Activated CD8-positive, alpha-beta memory T cell treated with anti-CD3 and anti-CD28 coated beads, Interleukin-2, amount 50 U/mL, for 1 hour (primary cell): ENCODE results near the gene CGNL1.

Experiments used
- DNase-seq: peaks from one replicate; pipeline ENCODE4 v3.0.0-alpha.2; 2020; ENCODE audit errors: extremely low read depth

Gene CGNL1

GRCh38 chr15:57387564-57388076 is 11.3 kb downstream of the CGNL1 start:
- DNase-seq: no peak

- no peak for DNase-seq
Measured at GRCh38 chr15:57388464-57388863, 12.2 kb downstream of the CGNL1 start.

GRCh38 chr15:57389991-57390390 is 13.7 kb downstream of the CGNL1 start:
- DNase-seq: no peak

- no peak for DNase-seq
Measured at GRCh38 chr15:57390583-57390982, 14.3 kb downstream of the CGNL1 start.

- DNase-seq: no peak
Measured at GRCh38 chr15:57391537-57391936, 15.2 kb downstream of the CGNL1 start.

GRCh38 chr15:57393061-57393460 is 16.8 kb downstream of the CGNL1 start:
- DNase-seq: no peak

GRCh38 chr15:57395292-57395691 is 19.0 kb downstream of the CGNL1 start:
- DNase-seq: no peak

- DNase-seq: no peak
Measured at GRCh38 chr15:57398336-57398735, 22.0 kb downstream of the CGNL1 start.

- DNase-seq: no peak
Measured at GRCh38 chr15:57401546-57401945, 25.2 kb downstream of the CGNL1 start.

- no peak for DNase-seq
Measured at GRCh38 chr15:57403017-57403416, 26.7 kb downstream of the CGNL1 start.

GRCh38 chr15:57403566-57404325 is 27.4 kb downstream of the CGNL1 start:
- no peak for DNase-seq

GRCh38 chr15:57405133-57405532 is 28.8 kb downstream of the CGNL1 start:
- no peak for DNase-seq

- no peak for DNase-seq
Measured at GRCh38 chr15:57406062-57406772, 29.9 kb downstream of the CGNL1 start.

GRCh38 chr15:57410373-57410772 is 34.1 kb downstream of the CGNL1 start:
- DNase-seq: no peak

- no peak for DNase-seq
Measured at GRCh38 chr15:57411945-57412768, 35.9 kb downstream of the CGNL1 start.

- DNase-seq: no peak
Measured at GRCh38 chr15:57415602-57416001, 39.3 kb downstream of the CGNL1 start.

GRCh38 chr15:57418635-57419034 is 42.3 kb downstream of the CGNL1 start:
- DNase-seq: no peak

- no peak for DNase-seq
Measured at GRCh38 chr15:57419335-57419734, 43.0 kb downstream of the CGNL1 start.

GRCh38 chr15:57421110-57421509 is 44.8 kb downstream of the CGNL1 start:
- DNase-seq: no peak

GRCh38 chr15:57421551-57421950 is 45.2 kb downstream of the CGNL1 start:
- no peak for DNase-seq

- no peak for DNase-seq
Measured at GRCh38 chr15:57422113-57422754, 45.9 kb downstream of the CGNL1 start.
